GM21367 (cell line): ENCODE measurements around the gene OPRL1.
A peak's percentile ranks its signal among the peaks of the same experiment; 100 is the strongest.

Experiments
- ATAC-seq: cut with Tn5 transposase; IDR thresholded peaks from one replicate; pipeline ENCODE4 v1.9.1; 2021; ENCODE audit not compliant: unreplicated experiment

OPRL1 gene

GRCh38 chr20:64055893-64056638, 23.8 kb upstream of the OPRL1 start:
- no peak for ATAC-seq

GRCh38 chr20:64056639-64056888, 23.3 kb upstream of the OPRL1 start:
- no peak for ATAC-seq

GRCh38 chr20:64056889-64057627, 22.8 kb upstream of the OPRL1 start:
- ATAC-seq, result no peak

- ATAC-seq, result no peak
Measured at GRCh38 chr20:64057628-64058498, 22.0 kb upstream of the OPRL1 start.

GRCh38 chr20:64058536-64058935, 21.3 kb upstream of the OPRL1 start:
- ATAC-seq, result no peak

- ATAC-seq, result no peak
Measured at GRCh38 chr20:64062276-64062595, 17.6 kb upstream of the OPRL1 start.

GRCh38 chr20:64062596-64063388, 17.1 kb upstream of the OPRL1 start, which contains the start of gene TCEA2:
TSS of gene TCEA2 (plus strand) at chr20:64063198. CDS start at chr20:64063313, 115 bp downstream.
- ATAC-seq, result peak; percentile 50

GRCh38 chr20:64063389-64064144, 16.3 kb upstream of the OPRL1 start:
- ATAC-seq, result no peak

GRCh38 chr20:64064145-64064698, 15.7 kb upstream of the OPRL1 start:
- ATAC-seq, result no peak

- ATAC-seq, result no peak
Measured at GRCh38 chr20:64065062-64065973, 14.6 kb upstream of the OPRL1 start.

GRCh38 chr20:64065974-64066343, 13.9 kb upstream of the OPRL1 start:
- ATAC-seq, result no peak

- no peak for ATAC-seq
Measured at GRCh38 chr20:64067005-64067632, 12.8 kb upstream of the OPRL1 start.

GRCh38 chr20:64067733-64068307, 12.1 kb upstream of the OPRL1 start:
- no peak for ATAC-seq

GRCh38 chr20:64068386-64069208, 11.3 kb upstream of the OPRL1 start:
- no peak for ATAC-seq

- ATAC-seq, result no peak
Measured at GRCh38 chr20:64069209-64069613, 10.7 kb upstream of the OPRL1 start.

- no peak for ATAC-seq
Measured at GRCh38 chr20:64069614-64070243, 10.2 kb upstream of the OPRL1 start.
